ENCODE results near the gene NTRK2.

DNA sequence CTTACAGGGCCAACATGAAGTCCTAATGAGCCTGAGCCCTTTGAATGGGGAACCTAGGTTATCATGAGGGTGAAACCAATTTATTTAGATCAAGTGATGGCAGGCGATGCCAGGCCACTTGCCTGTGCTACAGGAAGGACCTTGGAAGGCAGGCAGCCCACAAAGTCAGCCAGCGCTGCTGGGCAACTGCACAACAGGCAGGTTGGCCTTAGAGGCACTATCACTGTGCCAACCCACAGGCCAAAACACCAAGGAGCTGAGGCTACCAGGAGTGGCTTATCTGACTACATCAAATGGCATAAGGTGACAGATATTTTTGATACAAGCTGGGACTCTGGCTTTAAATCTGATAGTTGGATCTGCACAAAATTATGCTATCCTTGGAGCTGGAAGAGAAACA lies 319.1 kb downstream of the NTRK2 start:
- TF ChIP-seq, protein P1, sequence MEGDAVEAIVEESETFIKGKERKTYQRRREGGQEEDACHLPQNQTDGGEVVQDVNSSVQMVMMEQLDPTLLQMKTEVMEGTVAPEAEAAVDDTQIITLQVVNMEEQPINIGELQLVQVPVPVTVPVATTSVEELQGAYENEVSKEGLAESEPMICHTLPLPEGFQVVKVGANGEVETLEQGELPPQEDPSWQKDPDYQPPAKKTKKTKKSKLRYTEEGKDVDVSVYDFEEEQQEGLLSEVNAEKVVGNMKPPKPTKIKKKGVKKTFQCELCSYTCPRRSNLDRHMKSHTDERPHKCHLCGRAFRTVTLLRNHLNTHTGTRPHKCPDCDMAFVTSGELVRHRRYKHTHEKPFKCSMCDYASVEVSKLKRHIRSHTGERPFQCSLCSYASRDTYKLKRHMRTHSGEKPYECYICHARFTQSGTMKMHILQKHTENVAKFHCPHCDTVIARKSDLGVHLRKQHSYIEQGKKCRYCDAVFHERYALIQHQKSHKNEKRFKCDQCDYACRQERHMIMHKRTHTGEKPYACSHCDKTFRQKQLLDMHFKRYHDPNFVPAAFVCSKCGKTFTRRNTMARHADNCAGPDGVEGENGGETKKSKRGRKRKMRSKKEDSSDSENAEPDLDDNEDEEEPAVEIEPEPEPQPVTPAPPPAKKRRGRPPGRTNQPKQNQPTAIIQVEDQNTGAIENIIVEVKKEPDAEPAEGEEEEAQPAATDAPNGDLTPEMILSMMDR (IDR thresholded peaks at IDR 0.05), result no peak
- no peak for TF ChIP-seq POLR2A (IDR thresholded peaks at IDR 0.05)
